Kidney (tissue), 14 donors: ENCODE data around the gene SLC48A1. TPM values are rescaled to one million over a fixed set of nuclear protein-coding genes. Genes with fewer than 3 reads are reported as not detected.

Experiments used
- DNase-seq, 5 donors: peaks; one replicate each; pipeline ENCODE4 v3.0.0-alpha.2; 2013 to 2020
- FAIRE-seq: peaks from 2 replicates; lab custom pipeline; 2012; peaks lifted over from hg19 to GRCh38; lab: Jason Lieb, UNC
- H3K27ac ChIP-seq, 2 donors: one replicate each; pipeline ENCODE4 v1.7.0; 2013; ENCODE audit warnings: low read depth in 2 of 2, low read length in 2 of 2, inconsistent platforms in 1 of 2
- H3K27me3 ChIP-seq: one replicate; pipeline ENCODE4 v1.7.1; 2013; ENCODE audit warnings: low read length, inconsistent platforms; ENCODE audit not compliant: control insufficient read depth, insufficient read depth
- H3K36me3 ChIP-seq, 3 donors: one replicate each; pipeline versions ENCODE4 v1.7.0 to v1.7.1; 2013; ENCODE audit warnings: low read length in 3 of 3, control low read depth in 1 of 3, inconsistent platforms in 1 of 3; ENCODE audit not compliant: insufficient read depth in 3 of 3, control insufficient read depth in 2 of 3
- H3K4me1 ChIP-seq, 3 donors: one replicate each; pipeline versions ENCODE4 v1.7.0 to v1.7.1; 2013; ENCODE audit warnings: low read length in 3 of 3, inconsistent platforms in 1 of 3, low read depth in 1 of 3; ENCODE audit not compliant: control insufficient read depth in 2 of 3, insufficient read depth in 2 of 3
- H3K4me3 ChIP-seq, 3 donors: one replicate each; pipeline versions ENCODE4 v1.7.0 to v1.8.1; 2013; ENCODE audit warnings: low read length in 3 of 3, control low read depth in 1 of 3, inconsistent platforms in 1 of 3
- H3K9ac ChIP-seq, 3 donors: one replicate each; pipeline versions ENCODE4 v1.7.0 to v1.7.1; 2013; ENCODE audit warnings: low read length in 3 of 3, control low read depth in 1 of 3, inconsistent platforms in 1 of 3
- H3K9me3 ChIP-seq, 3 donors: one replicate each; pipeline versions ENCODE4 v1.7.0 to v1.7.1; 2013; ENCODE audit warnings: low read length in 3 of 3, control low read depth in 1 of 3, inconsistent platforms in 1 of 3; ENCODE audit not compliant: control insufficient read depth in 2 of 3, insufficient read depth in 1 of 3
- intact Hi-C: fragments of 100-400 bp; cut with DNase I; formaldehyde crosslinking; loops from one replicate; pipeline ENCODE4 v1.11.1; 2022
- polyA plus RNA-seq: library from polyadenylated mRNA; stranded (reverse); fragments of 350-450 nt; fragmentation: Illumina TruSeq; extraction: RNeasy Lipid Tissue Mini Kit (QIAGEN cat#74804); gene quantifications from one replicate; pipeline ENCODE4 v1.2.3, GENCODE V29; 2014; ENCODE audit warnings: low read depth, low replicate concordance; ENCODE audit not compliant: insufficient read depth
- total RNA-seq: library from RNA; stranded (reverse); fragmentation: NEBNext Ultra II Directional; extraction: Animal tissue kit (Norgen Biotek cat#: 25700); gene quantifications from one replicate; pipeline ENCODE4 v1.2.1, GENCODE V29; 2021
- TF ChIP-seq, protein P1 (sequence below): IDR thresholded peaks from 3 replicates; pipeline ENCODE4 v1.5.1; 2012; ENCODE audit warnings: mild to moderate bottlenecking, moderate library complexity, borderline replicate concordance; ENCODE audit not compliant: insufficient read depth; ENCODE audit errors: extremely low read depth
- donor health status: control.
- donor health status: control.
- donor health status: control.
- donor health status: control.
- donor health status: control.
- donor health status: DM: yes; HTN: yes; CAD: no.
- donor health status: Normal renal cell carcinoma (clear cell type).

SLC48A1 gene
- total and polyA plus RNA-seq, 2 donors from 2014 or later = 56.9 to 69.9 TPM

GRCh38 chr12:47804171-47804570, 31.1 kb downstream of the SLC48A1 start:
- no peaks in the 10 kb centered on the region for H3K9me3 ChIP-seq
- no peak overlapping the region for H3K9ac ChIP-seq
- TF ChIP-seq, protein P1, sequence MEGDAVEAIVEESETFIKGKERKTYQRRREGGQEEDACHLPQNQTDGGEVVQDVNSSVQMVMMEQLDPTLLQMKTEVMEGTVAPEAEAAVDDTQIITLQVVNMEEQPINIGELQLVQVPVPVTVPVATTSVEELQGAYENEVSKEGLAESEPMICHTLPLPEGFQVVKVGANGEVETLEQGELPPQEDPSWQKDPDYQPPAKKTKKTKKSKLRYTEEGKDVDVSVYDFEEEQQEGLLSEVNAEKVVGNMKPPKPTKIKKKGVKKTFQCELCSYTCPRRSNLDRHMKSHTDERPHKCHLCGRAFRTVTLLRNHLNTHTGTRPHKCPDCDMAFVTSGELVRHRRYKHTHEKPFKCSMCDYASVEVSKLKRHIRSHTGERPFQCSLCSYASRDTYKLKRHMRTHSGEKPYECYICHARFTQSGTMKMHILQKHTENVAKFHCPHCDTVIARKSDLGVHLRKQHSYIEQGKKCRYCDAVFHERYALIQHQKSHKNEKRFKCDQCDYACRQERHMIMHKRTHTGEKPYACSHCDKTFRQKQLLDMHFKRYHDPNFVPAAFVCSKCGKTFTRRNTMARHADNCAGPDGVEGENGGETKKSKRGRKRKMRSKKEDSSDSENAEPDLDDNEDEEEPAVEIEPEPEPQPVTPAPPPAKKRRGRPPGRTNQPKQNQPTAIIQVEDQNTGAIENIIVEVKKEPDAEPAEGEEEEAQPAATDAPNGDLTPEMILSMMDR = no peak
- DNase-seq = no peak
- FAIRE-seq = no peak
- no peaks in the 10 kb centered on the region for H3K27me3 ChIP-seq
- peaks cover 0 to 74% (median 34%) of the 10 kb centered on the region in 3 donors for H3K4me1 ChIP-seq
- intact Hi-C loops = no loop called here
- H3K36me3 ChIP-seq = no peaks in the 10 kb centered on the region
- H3K27ac ChIP-seq = no peak overlapping the region
- no peak overlapping the region for H3K4me3 ChIP-seq

GRCh38 chr12:47805417-47805816, 32.4 kb downstream of the SLC48A1 start:
- Histone ChIP-seq H3K4me3 (no peak overlapping the region), H3K36me3 (no peaks in the 10 kb centered on the region), H3K27me3 (no peaks in the 10 kb centered on the region), H3K27ac (no peak overlapping the region), H3K9me3 (no peaks in the 10 kb centered on the region), H3K4me1 (peaks cover 0 to 67% (median 34%) of the 10 kb centered on the region in 3 donors), H3K9ac (no peak overlapping the region)
- FAIRE-seq (no peak), DNase-seq (no peak)
- intact Hi-C loops = no loop called here
- TF ChIP-seq, protein P1 = no peak

DNA sequence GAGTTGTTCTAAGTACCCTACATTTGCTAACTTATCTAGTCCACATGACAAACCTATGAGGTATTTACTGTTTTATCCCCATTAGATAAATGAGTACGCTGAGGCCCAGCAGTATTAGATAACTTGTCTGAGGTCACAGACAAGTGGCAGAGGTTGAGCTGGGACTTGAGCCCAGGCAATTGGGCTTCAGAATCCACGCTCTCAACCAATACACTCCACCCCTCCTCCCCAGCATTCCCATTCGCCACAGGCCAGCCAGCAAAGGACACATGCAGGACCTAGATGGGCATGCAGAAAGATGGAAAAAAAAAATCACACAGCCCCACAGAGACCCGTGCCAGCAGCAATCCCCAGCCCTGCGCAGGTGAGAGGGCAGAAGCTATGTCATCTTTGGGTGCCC, 34.3 kb downstream of the SLC48A1 start:
- no peak overlapping the region for H3K4me3 ChIP-seq
- no peaks in the 10 kb centered on the region for H3K27me3 ChIP-seq
- H3K27ac ChIP-seq = peak overlapping the region in 1 of 2 donors; percentile 45
- no peaks in the 10 kb centered on the region for H3K9me3 ChIP-seq
- H3K9ac ChIP-seq = no peak overlapping the region
- TF ChIP-seq, protein P1 = no peak
- DNase-seq (no peak), FAIRE-seq (no peak)
- intact Hi-C loops = no loop called here
- no peaks in the 10 kb centered on the region for H3K36me3 ChIP-seq
- H3K4me1 ChIP-seq = peaks cover 4 to 65% (median 43%) of the 10 kb centered on the region in 3 donors

- DNase-seq (peak in 2 of 5 donors; percentile 68 to 87), FAIRE-seq (no peak)
- peaks cover 7 to 63% (median 43%) of the 10 kb centered on the region in 3 donors for H3K4me1 ChIP-seq
- intact Hi-C loops = no loop called here
- no peak overlapping the region for H3K4me3 ChIP-seq
- H3K27me3 ChIP-seq = no peaks in the 10 kb centered on the region
- no peaks in the 10 kb centered on the region for H3K36me3 ChIP-seq
- H3K9me3 ChIP-seq = no peaks in the 10 kb centered on the region
- peak overlapping the region in 1 of 3 donors; percentile 22 for H3K9ac ChIP-seq
- TF ChIP-seq, protein P1 = no peak
- H3K27ac ChIP-seq = peak overlapping the region; percentile 45 to 71
Measured at GRCh38 chr12:47808050-47808449, 35.0 kb downstream of the SLC48A1 start.
